Fibroblast of lung (primary cell): Measurements from ENCODE around the gene CCDC102A. TPM values are rescaled to one million over a fixed set of nuclear protein-coding genes. Genes with fewer than 3 reads are reported as not detected.

Source experiments
- DNase-seq, 2 donors: peaks; one replicate each; pipeline versions ENCODE4 v3.0.0 to v3.0.0-alpha.2; 2010; ENCODE audit warnings: low read depth in 2 of 2
- H2AFZ ChIP-seq: 2 replicates; pipeline ENCODE4 v1.5.1; 2012; ENCODE audit warnings: low read length, control low read depth, inconsistent platforms
- H3K27ac ChIP-seq: 2 replicates; pipeline ENCODE4 v1.5.1; 2011; ENCODE audit warnings: low read length, control low read depth; ENCODE audit not compliant: insufficient read depth
- H3K27me3 ChIP-seq: 2 replicates; pipeline ENCODE4 v1.5.1; 2011; ENCODE audit warnings: mild to moderate bottlenecking, low read length; ENCODE audit not compliant: control insufficient read depth, insufficient read depth
- H3K36me3 ChIP-seq: 2 replicates; pipeline ENCODE4 v1.5.1; 2011; ENCODE audit warnings: low read length; ENCODE audit not compliant: control insufficient read depth, insufficient read depth
- H3K4me1 ChIP-seq: 2 replicates; pipeline ENCODE4 v1.5.1; 2011; ENCODE audit warnings: low read length; ENCODE audit not compliant: control insufficient read depth, insufficient read depth; ENCODE audit errors: extremely low read depth
- H3K4me2 ChIP-seq: 2 replicates; pipeline ENCODE4 v1.5.1; 2011; ENCODE audit warnings: low read length, control low read depth; ENCODE audit not compliant: insufficient read depth; ENCODE audit errors: extremely low read depth
- H3K4me3 ChIP-seq, 4 experiments: fragments of 200-600 bp in 1 of 4; sonication (generic) in 1 of 4; replicated peaks in 1 of 4; 2 replicates each; pipeline ENCODE4 v1.5.1; 2011 to 2016; ENCODE audit warnings: low read length in 4 of 4, low read depth in 3 of 4, mild to moderate bottlenecking in 3 of 4, control low read depth in 2 of 4, inconsistent platforms in 1 of 4, mixed read lengths in 1 of 4; ENCODE audit not compliant: insufficient read depth in 1 of 4; ENCODE audit errors: control extremely low read depth in 1 of 4
- H3K79me2 ChIP-seq: 2 replicates; pipeline ENCODE4 v1.5.1; 2012; ENCODE audit warnings: mild to moderate bottlenecking, low read length, inconsistent platforms; ENCODE audit not compliant: control insufficient read depth, insufficient read depth
- H3K9ac ChIP-seq: 2 replicates; pipeline ENCODE4 v1.5.1; 2011; ENCODE audit warnings: mild to moderate bottlenecking, low read length, control low read depth; ENCODE audit not compliant: insufficient read depth
- H3K9me3 ChIP-seq: 2 replicates; pipeline ENCODE4 v1.5.1; 2012; ENCODE audit warnings: low read depth, low read length; ENCODE audit not compliant: control insufficient read depth, insufficient read depth
- H4K20me1 ChIP-seq: 2 replicates; pipeline ENCODE4 v1.5.1; 2011; ENCODE audit warnings: low read length; ENCODE audit not compliant: control insufficient read depth, insufficient read depth; ENCODE audit errors: extremely low read depth
- EZH2 ChIP-seq: IDR thresholded peaks from 2 replicates; pipeline ENCODE4 v1.5.1; 2012; ENCODE audit warnings: low read length, control low read depth, mild to moderate bottlenecking; ENCODE audit errors: missing control alignments
- polyA plus RNA-seq, 2 donors: library from polyadenylated mRNA; depleted of rRNA in 1 of 2; stranded (reverse) in 1 of 2; unstranded in 1 of 2; fragments of >200 nt; gene quantifications; 2 replicates each; pipeline ENCODE4 v1.2.1, GENCODE V29; 2011 to 2012; ENCODE audit warnings: missing spikeins in 1 of 2
- total RNA-seq: library from RNA; depleted of rRNA; stranded (reverse); fragments of >200 nt; gene quantifications from 2 replicates; pipeline ENCODE4 v1.2.1, GENCODE V29; 2014
- TF ChIP-seq, protein P1 (sequence below), 2 donors: IDR thresholded peaks in 1 of 2; conservative IDR thresholded peaks in 1 of 2; 1 replicate in 1 of 2; 2 replicates in 1 of 2; pipeline ENCODE4 v1.5.1; 2011 to 2012; ENCODE audit warnings: low read length in 2 of 2, control low read depth in 1 of 2, inconsistent platforms in 1 of 2, low read depth in 1 of 2, mild to moderate bottlenecking in 1 of 2

CCDC102A gene
- total and polyA plus RNA-seq, 2 donors (not counting 1 experiment from before 2014, with no cell fraction given) = 7.1 to 16.7 TPM

DNA sequence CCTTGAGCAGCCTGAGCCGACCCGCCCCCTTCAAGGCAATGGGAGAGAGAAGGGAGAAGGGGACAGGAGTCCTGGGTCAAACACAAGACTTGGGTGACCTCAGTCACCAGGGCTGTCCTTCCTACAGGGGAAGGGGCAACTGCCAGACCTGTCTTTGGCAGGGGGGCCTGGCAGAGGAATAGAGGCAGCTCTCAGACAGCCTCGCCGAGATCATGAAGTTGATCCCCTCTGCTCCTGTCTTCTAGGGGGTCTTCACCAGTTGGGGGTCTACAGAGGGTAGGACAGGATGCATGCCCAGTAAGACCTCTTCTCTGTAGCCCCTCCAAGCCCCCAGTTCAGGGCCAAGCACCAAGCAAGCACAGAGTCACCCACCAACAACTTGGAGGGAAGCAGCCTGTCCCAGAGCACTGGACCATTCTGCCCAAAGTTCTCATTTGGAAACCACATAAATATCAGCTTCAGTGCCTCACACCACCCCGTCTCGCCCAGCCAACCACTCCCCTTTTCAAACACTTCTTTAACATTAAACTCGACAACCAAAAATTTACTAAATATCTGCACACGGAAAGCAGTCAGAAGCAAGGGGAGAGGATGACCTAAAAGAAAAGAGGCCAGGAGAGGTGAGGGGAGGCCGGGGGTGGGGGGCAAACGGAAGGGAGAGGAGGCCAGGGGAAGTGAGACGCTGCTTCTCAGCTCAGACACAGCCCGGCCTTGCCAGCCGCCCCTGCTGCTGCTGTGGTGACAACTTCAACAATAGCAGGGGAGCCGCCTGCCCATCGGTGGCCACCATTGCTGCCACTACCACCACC is 57.8 kb downstream of the CCDC102A start:
- DNase-seq = no peak
- Histone ChIP-seq H3K4me3 (peak overlapping the region; percentile 41 to 65 (median 53)), H3K36me3 (peaks cover 3% of the 10 kb centered on the region), H3K27me3 (no peaks in the 10 kb centered on the region), H3K9ac (peak overlapping the region; percentile 46), H2AFZ (peak overlapping the region; percentile 51), H3K4me2 (peak overlapping the region; percentile 83), H4K20me1 (no peaks in the 10 kb centered on the region), H3K27ac (no peak overlapping the region), H3K79me2 (no peaks in the 10 kb centered on the region), H3K9me3 (no peaks in the 10 kb centered on the region), H3K4me1 (peaks cover 16% of the 10 kb centered on the region)
- TF ChIP-seq EZH2 = no peak
- TF ChIP-seq, protein P1, sequence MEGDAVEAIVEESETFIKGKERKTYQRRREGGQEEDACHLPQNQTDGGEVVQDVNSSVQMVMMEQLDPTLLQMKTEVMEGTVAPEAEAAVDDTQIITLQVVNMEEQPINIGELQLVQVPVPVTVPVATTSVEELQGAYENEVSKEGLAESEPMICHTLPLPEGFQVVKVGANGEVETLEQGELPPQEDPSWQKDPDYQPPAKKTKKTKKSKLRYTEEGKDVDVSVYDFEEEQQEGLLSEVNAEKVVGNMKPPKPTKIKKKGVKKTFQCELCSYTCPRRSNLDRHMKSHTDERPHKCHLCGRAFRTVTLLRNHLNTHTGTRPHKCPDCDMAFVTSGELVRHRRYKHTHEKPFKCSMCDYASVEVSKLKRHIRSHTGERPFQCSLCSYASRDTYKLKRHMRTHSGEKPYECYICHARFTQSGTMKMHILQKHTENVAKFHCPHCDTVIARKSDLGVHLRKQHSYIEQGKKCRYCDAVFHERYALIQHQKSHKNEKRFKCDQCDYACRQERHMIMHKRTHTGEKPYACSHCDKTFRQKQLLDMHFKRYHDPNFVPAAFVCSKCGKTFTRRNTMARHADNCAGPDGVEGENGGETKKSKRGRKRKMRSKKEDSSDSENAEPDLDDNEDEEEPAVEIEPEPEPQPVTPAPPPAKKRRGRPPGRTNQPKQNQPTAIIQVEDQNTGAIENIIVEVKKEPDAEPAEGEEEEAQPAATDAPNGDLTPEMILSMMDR (conservative IDR thresholded peaks at IDR 0.05 in 1 of 2, IDR thresholded peaks at IDR 0.05 in 1 of 2; ENCODE audit: low read depth in 1 of 2, low read length in 2 of 2) = no peak

DNA sequence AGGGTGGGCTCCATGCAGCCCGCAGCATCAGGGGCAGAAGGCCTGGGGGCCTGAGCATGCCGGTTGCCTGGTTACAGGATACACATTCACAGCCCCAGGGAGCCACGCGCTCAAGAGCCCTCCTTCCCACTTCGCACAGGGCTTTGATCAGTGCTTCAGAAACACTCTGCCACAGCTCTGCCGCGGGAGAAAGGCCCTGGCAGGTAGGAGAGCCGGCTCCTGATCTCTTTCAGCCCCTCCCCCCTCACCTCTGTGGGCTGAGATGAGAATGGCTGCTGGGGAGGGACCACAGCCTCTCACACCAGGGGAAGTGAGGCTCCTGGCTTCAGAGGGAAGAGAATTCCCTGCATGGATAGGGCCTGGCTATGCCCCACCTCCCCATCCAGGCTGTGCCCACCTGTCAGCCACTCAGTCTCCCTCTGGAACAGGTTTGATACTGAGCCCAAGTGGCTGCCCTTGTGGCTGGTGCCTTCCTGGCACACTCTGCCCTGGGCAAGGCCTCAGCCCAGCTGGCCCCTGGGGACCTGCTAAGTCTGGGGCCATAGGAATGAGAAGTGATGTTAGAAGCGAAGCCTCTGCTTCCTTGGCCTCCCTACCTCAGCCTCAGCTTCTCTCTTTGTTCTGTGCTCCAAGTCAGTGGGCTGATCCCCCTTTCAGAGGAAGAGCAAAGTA is 58.7 kb downstream of the CCDC102A start:
- no peaks in the 10 kb centered on the region for H4K20me1 ChIP-seq
- no peak overlapping the region for H3K4me2 ChIP-seq
- H3K79me2 ChIP-seq = no peaks in the 10 kb centered on the region
- no peak overlapping the region for H3K9ac ChIP-seq
- H3K27me3 ChIP-seq = no peaks in the 10 kb centered on the region
- H3K9me3 ChIP-seq = no peaks in the 10 kb centered on the region
- TF ChIP-seq, protein P1 (conservative IDR thresholded peaks at IDR 0.05 in 1 of 2, IDR thresholded peaks at IDR 0.05 in 1 of 2; ENCODE audit: low read depth in 1 of 2, low read length in 2 of 2) = no peak
- TF ChIP-seq EZH2 = no peak
- DNase-seq = no peak
- H3K4me3 ChIP-seq = no peak overlapping the region
- H3K36me3 ChIP-seq = peaks cover 6% of the 10 kb centered on the region
- H3K4me1 ChIP-seq = peaks cover 16% of the 10 kb centered on the region
- H3K27ac ChIP-seq = no peak overlapping the region
- no peak overlapping the region for H2AFZ ChIP-seq

DNA sequence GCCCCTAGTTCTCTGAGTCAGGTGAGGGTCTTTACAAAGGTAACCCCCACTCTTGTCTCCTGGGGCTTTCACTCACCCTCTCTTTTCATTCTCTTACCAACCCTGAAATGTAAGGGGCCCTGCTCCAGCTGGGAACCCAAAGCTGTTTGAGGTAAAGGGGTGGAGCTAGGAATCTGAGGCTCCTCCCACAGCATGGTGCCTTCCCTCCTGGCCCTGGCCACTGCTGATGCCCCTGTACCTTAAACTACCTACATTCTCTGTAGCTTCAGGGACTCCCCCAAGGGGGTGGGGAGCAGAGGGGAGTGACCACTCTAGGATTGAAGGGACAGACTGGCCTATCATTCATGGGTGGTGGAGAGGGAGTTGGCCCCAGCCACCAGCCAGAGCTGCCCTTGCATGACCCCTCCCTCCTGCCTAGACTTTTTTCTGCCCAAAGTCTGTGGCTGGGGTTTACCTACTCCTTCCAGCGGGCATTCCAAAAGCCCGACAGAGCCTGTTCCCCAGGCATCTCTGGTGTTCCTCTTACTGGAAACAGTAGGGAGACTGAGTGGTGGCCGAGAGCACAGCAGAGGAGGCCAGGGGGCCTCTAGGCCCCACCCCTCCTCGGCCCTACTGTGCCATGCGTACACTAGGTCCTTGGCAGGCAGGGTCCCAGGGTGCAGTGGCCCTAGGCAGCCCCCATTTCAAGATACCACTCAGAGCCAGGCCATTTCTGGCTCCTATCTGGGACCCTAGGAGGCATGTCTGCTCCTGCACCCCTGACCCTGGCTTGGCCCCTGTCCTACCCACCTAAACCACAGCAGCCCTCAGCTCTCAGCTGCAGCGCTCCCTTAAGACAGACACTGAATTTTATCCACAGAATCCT is 59.6 kb downstream of the CCDC102A start:
- no peak for DNase-seq

More for the DNA sequence above, 59.6 kb downstream of the CCDC102A start:
- Histone ChIP-seq H2AFZ (no peak overlapping the region), H3K79me2 (no peaks in the 10 kb centered on the region), H3K36me3 (peaks cover 8% of the 10 kb centered on the region), H3K4me3 (no peak overlapping the region), H4K20me1 (no peaks in the 10 kb centered on the region), H3K4me2 (no peak overlapping the region), H3K9me3 (no peaks in the 10 kb centered on the region), H3K27ac (no peak overlapping the region), H3K9ac (no peak overlapping the region), H3K4me1 (peaks cover 16% of the 10 kb centered on the region), H3K27me3 (no peaks in the 10 kb centered on the region)
- TF ChIP-seq, protein P1 (conservative IDR thresholded peaks at IDR 0.05 in 1 of 2, IDR thresholded peaks at IDR 0.05 in 1 of 2; ENCODE audit: low read depth in 1 of 2, low read length in 2 of 2) = no peak
- no peak for TF ChIP-seq EZH2
